Transverse colon (tissue), 3 donors: ENCODE data around the gene CDC42BPG.

Experiments used
- EP300 ChIP-seq: sonication (generic); formaldehyde crosslinking; IDR thresholded peaks from one replicate; pipeline ENCODE4 v1.6.1; 2017; ENCODE audit warnings: antibody characterized with exemption, low read depth
- POLR2A ChIP-seq: fragments of 450-650 bp; IDR thresholded peaks from one replicate; pipeline ENCODE4 v1.6.1; 2016; ENCODE audit warnings: antibody characterized with exemption, mild to moderate bottlenecking, moderate library complexity
- TF ChIP-seq, protein P1 (sequence below), 5 experiments: fragments of 200-600 bp in 3 of 5; fragments of 450-650 bp in 2 of 5; sonication (generic) in 3 of 5; IDR thresholded peaks; 1 replicate in 2 of 5; 2 replicates in 3 of 5; pipeline ENCODE4 v1.5.1; 2016 to 2017; ENCODE audit warnings: antibody characterized with exemption in 5 of 5, inconsistent platforms in 3 of 5, mild to moderate bottlenecking in 2 of 5, moderate library complexity in 1 of 5

DNA sequence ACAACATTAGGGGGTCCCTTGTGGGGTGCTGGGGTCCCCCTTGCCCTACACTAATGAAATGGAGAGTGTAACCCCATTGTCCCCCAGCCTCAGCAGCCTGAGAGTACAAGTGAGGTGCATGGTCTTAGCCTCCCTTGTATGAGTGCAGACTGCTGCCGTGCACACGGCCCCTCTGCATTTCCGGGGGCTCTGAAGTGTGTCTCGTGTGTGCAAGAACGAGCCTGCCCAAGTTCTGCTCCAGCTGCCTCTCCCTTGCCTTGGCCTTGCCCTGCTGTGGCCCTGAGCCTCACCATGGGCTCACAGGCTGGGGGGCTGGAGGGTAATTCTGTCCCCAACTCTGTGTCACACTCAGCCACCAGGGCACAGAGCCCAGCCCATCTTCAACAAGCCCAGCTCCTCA is 39.1 kb upstream of the CDC42BPG start:
- TF ChIP-seq, protein P1, sequence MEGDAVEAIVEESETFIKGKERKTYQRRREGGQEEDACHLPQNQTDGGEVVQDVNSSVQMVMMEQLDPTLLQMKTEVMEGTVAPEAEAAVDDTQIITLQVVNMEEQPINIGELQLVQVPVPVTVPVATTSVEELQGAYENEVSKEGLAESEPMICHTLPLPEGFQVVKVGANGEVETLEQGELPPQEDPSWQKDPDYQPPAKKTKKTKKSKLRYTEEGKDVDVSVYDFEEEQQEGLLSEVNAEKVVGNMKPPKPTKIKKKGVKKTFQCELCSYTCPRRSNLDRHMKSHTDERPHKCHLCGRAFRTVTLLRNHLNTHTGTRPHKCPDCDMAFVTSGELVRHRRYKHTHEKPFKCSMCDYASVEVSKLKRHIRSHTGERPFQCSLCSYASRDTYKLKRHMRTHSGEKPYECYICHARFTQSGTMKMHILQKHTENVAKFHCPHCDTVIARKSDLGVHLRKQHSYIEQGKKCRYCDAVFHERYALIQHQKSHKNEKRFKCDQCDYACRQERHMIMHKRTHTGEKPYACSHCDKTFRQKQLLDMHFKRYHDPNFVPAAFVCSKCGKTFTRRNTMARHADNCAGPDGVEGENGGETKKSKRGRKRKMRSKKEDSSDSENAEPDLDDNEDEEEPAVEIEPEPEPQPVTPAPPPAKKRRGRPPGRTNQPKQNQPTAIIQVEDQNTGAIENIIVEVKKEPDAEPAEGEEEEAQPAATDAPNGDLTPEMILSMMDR (IDR thresholded peaks at IDR 0.05): no peak
- TF ChIP-seq POLR2A (no peak), EP300 (no peak)
